HG03025 (cell line): Measurements from ENCODE around the gene LYPD3.
A peak's percentile ranks its signal among the peaks of the same experiment; 100 is the strongest.
"Not testable (repeated sequence)": the region's sequence is repeated elsewhere in the genome, so short reads cannot be mapped to it uniquely, and the experiment has no call there.

Source experiments
- ATAC-seq: cut with Tn5 transposase; IDR thresholded peaks from one replicate; pipeline ENCODE4 v1.9.1; 2021; ENCODE audit warnings: mild to moderate bottlenecking, moderate library complexity; ENCODE audit not compliant: unreplicated experiment, low FRiP score

LYPD3 gene

DNA sequence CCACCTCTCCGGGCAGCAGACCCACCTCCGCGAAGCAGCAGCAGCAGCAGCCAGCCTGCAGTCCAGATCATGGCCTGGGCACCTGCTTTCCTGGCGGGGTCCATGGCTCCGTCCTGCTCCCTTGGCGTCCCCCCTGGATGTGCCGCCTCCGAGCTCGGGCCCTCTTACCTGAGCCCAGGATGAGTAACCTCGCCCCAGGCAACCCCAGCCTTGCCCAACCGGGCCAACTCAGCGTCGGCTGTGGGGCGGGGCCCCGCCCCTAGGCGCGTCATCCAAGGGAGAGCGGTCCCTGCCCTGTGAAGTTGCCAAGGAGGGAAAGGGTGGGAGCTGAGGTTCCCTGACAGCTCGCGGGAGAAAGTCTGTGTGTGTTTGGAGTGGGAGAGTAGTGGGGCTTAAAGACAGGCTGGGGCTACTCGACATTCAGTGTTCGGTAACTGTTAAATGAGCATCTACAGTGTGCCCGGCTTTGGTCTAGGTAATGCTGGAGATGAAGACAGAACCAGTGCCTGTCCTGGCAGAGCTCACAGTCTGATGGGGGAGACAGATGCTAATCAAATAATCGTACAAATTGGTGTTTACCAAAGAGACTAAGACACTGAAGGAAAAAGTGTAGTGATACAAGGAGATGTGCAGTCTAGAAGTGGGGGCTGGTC lies at the start of gene LYPD3:
Gene LYPD3, minus strand, starts transcription at position 141 of the 653 bp plus-strand sequence. Its CDS starts 37 bp downstream, at position 104.
- no peak for ATAC-seq

DNA sequence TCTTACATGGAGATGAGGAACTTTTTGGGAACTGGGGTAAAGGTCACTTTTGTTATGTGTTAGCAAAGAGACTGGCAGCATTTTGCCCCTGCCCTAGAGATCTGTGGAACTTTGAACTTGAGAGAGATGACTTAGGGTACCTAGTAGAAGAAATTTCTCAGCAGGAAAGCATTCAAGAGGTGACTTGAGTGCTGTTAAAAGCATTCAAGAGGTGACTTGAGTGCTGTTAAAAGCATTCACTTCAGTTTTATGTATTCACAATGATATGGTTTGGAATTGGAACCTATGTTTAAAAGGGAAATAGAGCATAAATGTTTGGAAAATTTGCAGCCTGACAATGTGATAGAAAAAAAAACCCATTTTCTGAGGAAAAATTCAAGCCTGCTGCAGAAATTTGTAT lies 47.0 kb upstream of the LYPD3 start:
- ATAC-seq = not testable (repeated sequence)

DNA sequence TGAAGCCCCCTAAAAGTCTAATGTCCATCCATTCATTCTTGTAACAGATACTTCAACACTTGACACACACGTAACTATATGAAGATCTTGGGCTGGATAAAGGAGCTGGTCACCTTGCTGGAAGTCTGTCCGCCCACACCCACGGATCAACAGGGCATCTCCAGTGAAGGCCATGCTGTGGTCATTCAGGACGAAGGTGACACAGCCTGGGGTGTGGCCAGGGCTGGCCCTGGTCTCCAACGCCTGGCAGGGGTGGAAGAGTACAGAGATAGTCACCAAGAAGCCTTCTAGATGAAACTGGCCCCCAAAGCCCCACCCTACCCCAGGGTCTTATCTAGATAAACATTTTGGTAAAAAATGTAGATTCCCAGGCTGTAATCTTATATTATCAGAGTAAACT lies 45.9 kb upstream of the LYPD3 start:
- ATAC-seq = no peak

DNA sequence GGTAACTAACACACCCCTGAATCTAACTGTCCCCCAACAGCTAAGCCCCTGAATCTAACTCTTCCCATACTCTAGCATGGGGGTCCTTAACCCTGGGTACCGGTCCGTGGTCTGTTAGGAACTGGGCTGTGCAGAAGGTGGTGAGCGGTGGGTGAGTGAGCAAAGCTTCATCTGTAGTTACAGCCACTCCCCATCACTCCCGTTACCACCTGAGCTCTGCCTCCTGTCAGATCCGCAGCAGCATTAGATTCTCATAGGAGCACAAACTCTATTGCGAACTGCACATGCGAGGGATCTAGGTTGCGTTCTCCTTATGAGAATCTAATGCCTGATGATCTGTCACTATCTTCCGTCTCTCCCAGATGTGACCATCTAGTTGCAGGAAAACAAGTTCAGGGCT lies 45.3 kb upstream of the LYPD3 start:
- no peak for ATAC-seq

DNA sequence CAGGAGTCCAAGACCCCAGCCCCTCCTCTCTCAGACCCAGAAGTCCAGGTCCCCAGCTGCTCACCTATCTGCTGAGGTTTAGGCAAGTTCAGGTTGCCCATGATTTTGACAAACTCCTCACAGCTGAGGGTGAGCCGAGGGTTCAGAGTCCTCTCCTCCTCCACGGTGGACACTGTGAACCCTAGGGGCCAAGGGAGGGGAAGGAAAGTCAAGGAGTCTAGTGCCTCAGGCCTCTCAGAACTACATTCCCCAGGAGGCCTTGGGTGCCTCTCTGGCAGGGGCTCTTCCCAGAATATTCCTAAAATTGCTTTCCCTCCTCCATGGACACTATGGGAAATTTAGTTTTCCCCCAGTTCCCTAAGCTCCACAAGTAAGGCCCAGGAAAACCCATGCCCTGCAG lies 42.5 kb upstream of the LYPD3 start:
- no peak for ATAC-seq

DNA sequence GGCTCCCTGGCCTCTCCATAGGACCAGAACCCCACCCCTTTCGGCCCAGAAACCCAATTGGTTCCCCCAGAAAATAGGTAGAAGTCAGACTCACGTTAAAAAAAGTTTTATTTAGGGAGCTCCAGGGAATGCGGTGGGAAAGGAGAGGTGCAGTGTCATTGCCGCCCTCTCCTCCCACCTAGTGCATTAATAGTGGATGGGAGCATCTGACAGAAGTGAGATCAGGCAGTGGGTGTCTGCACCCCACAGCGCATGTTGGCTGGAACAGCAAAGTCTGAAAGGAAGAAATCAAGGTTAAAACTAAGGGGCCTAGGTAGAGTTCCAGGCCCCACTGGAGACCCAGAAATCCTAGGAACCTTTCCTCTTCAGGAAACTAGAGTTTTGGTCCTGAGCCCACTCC lies 41.2 kb upstream of the LYPD3 start:
- no peak for ATAC-seq

DNA sequence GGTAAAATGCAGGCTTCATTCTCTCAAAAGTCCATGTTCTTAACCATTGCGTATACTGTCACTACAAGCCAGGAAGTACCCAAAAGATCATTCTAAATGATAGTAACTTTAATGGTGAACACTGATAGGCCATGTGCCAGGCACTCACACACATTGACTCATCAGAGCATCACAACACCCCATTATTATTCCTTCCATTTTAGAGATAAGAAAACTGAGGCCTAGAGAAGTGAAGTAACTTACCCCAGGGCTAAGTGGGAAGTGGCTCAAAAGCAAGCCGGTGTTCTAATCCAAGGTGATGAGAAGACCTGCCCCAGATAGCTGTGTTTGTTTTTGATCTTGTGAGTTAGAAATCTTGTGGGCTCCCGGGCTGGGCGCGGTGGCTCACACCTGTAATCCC lies 40.5 kb upstream of the LYPD3 start:
- no peak for ATAC-seq

DNA sequence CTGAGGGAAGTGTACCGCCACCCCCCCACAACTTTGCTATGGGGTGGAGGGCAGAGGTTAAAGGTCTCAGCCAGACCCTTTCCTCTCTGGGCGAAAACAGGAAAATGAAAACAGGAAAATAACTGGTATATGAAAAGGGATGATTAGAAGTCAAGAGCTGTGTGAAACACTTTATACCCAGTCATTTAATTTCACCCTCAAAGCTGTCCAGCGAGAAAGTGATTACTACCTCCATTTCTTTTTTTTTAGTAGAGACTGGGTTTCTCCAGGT lies 39.7 kb upstream of the LYPD3 start:
- no peak for ATAC-seq

DNA sequence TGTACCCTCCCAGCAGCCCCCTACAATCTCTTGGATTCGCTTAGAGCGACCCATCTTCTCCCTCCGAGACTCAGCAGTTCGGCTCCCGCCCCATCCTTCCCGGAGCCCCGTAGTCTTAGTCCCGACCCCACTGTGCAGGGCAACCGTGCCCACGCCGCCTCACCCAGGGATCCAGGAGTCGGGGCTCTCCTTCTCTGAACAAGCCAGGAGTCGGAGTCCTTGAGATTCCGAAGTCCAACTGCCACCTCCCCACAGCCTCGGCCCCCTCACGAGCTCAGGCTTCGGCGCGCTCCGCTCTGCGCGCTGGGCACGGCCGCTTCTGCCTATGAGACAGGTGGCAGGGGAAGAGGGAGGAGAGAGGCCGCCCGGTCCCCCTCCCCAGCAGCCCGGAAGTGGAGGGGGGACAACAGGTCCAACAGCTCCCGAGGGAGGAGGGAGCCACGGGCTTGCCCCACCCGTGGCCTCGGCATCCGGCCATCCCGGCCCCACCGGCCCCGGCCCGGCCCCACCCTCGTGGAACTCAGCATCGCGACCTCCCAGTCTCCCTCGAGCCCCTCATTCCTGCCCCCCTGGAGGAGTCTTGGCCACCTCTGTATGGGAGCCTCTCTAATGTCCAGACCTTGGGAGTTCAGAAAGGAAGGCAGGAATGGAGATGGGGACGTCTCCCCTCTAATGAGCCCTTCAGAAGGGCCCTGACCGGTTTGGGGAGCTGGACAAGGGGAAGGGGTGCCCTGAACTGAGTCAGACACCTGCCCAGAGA lies 39.2 kb upstream of the LYPD3 start, which contains the start of gene PHLDB3:
Gene PHLDB3, minus strand, starts transcription at position 321 of the 760 bp plus-strand sequence. CDS start 628 bp downstream, outside the sequence.
- ATAC-seq = peak; percentile 24

DNA sequence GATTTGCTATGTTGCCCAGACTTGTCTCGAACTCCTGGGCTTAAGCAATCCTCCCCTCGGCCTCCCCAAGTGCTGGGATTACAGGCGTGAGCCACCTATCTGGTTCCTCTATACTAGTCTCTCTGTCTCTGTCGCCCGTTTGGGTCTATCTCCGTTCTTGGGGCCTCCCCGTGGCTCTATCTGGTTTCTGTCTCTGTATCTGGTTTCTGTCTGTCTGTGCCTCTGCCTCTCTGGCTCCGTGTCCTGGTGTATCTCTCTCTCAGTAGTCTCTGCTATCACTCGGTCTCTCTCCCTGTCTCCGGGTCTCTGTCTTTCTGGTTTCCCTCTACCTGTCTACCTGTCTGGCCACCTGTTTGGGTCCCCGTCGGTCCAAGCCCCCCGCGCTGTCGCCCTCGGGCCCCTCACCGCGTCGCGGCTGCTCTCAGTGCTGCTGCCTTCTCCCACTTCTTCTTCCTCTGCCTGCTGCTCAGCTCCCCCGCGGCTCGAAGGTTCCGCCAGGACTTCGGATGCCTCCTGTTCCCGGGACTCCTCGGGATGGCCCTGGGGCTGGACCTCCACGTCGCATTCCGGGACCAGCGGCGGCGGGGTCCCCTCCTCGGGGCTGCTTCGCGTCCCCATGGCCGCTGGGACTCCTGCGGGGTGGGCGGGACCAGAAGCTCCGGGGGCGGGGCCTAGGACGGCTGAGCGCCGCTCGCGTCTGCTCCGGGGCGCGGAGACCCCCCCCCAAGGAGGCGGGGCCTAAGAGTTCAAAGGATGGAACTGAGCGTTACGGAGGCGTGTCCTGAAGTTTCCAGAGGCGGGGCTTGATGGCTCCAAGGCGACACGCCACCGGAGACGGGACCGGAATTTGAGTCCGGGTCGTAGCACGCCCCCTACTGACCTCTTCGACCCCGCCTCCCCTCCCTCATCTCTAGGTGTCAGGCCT lies 38.4 kb upstream of the LYPD3 start:
- peak; percentile 76 for ATAC-seq

DNA sequence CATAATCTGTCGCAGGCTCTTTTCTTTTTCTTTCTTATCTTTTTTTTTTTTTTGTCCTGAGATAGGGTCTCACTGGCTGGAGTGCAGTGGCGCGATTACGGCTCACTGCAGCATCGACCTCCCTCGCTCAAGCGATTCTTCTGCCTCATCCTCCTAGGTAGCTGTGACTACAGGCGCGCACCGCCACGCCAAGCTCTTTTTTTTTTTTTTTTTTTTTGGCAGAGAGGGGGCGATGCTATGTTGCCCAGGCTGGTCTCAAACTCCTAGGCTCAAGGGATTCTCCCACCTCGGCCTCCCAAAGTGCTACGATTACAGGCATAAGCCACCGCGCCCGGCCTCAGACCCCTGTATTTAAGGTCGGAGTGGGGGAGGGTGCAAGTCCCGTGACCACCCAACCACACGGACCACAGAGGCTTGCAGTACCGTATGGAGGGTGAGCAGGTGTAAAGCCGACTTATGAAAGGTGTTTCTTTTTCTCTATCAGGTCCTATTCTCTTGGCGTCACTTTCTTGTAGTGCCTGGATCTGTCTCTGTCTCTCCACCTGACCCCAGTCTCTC lies 37.1 kb upstream of the LYPD3 start:
- no peak for ATAC-seq

DNA sequence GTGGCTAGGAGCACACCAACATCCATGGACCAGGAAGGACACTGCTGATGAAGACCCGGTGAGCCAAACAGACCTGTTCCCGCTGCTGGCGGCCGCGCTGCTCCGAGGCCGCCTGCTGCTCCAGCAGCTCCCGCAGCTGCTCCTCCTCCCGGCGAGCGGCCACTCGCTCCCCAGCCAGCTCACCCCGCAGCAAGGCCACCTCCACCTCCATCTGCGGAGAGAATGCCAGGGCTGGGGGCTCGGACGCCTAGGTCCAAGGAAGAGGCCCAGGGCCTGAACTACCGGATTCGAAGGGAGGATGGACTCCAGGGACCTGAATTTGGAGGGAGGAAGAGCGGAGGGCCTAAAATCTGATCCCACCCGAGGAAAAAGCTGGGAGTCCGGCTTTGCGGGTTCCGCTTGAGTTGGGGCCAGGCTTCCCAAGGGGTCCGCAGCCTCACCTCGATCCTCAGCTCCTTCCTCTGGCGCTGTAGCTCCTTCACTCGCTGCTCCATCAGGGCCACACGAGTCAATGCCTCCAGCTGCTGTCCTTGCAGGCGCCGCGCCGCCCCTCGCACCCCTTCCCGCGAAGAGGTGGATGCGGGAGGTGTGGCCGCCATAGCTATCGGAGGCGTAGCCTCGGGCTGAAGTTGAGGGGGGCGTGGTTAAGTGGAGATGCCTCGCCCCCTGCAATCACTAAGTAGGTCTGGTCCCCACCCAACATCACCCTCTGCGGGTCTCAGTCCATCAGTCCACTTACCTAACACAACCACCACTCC lies 36.4 kb upstream of the LYPD3 start:
- ATAC-seq = no peak

DNA sequence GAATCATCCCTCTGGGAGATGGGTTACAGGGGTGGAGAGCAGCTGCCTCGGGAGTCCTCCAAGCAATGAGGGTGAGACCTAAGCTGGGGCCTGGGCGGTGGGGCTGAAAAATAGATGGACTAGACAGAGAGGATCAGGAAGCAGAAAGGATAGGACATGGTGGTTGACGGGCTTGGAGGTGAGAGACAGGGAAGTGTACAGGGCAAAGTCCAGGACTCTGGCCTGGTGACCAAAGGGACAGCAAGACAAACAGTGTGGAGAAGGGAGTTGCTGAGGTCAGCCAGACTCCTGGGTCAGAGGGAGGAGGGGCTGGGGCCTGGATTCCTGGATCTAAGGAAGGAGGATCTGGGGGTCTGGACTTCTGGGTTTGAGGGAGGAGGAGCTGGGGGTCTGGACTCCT lies 33.6 kb upstream of the LYPD3 start:
- ATAC-seq = no peak

DNA sequence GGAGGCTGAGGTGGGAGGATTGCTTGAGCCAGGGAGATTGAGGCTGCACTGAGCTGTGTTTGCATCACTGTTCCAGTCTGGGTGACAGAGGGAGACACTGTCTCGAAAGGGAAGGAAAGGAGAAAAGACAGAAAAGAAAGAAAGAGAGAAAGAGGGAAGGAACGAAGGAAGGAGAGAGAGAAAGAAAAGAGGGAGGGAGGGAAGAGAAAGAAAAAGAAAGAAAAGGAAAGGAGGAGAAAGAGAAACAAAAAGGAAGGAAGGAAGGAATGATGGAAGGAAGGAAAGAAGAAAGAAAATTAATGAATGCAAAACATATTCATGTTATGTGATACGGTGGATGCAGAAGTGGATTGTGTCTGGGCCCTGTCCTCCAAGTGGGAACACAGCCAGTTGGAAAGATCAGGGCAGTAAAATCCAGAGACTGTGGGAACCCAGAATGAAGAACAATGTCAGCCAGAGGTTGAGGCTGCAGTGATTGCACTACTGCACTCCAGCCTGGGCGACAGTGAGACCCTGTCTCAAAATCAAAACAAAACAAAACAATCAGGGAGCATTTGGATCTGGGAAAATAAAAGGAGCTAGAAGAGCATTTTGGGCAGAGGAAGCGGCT lies 32.9 kb upstream of the LYPD3 start:
- no peak for ATAC-seq

DNA sequence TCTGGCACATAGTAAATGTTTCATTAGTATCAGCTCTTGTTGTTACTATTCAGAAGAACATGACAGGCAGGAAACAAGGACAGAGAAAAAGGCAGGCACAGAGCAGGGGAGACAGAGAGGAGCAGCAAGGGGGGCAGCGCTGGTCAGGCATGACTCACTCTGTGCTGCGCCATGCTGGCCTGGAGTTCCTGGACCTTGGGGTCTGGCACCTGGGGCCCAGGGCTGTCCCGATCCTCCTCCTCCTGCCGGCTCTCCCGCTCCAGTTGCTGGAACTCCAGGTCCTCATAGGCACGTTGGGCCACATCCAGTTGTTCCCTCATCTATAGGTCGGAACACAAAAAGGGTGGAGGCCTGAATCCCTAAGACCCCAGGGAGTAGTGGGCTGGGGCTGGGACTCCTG lies 31.6 kb upstream of the LYPD3 start:
- no peak for ATAC-seq

DNA sequence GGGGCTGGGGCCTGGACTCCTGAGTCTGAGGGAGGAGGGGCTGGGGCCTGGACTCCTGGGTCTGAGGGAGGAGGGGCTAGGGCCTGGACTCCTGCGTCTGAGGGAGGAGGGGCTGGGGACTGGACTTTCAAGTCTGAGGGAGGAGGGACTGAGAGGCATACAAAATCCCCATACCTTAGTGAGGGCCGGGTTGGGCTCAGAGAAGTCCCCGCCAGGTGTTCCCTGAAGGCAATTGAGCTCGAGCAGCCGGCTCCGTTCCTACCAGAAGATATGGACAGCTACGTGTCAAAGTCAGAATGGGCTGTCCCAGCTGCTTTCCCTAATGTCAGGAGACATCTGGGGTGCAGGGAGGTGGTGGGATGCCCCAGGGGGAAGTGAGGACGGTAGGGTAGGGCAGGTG lies 29.7 kb upstream of the LYPD3 start:
- no peak for ATAC-seq

DNA sequence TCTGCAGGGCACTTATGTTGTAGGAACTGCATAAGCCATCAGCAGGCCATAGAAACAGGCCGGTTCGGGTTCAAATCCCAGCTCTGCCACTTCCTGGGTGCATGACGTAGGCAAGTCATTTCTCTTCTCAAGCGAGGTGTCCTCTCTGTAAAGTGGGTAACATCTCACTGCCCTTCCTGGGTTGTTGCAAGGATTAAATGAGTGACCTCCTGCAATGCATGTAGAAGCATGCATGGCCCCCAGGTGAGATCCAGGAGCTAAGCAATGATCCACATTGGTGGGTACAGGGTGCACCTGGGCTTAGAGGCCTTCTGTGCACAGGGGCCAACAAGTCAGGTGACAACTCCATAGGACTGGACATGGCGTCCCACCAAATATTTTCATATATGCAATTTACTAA lies 25.4 kb upstream of the LYPD3 start:
- no peak for ATAC-seq

DNA sequence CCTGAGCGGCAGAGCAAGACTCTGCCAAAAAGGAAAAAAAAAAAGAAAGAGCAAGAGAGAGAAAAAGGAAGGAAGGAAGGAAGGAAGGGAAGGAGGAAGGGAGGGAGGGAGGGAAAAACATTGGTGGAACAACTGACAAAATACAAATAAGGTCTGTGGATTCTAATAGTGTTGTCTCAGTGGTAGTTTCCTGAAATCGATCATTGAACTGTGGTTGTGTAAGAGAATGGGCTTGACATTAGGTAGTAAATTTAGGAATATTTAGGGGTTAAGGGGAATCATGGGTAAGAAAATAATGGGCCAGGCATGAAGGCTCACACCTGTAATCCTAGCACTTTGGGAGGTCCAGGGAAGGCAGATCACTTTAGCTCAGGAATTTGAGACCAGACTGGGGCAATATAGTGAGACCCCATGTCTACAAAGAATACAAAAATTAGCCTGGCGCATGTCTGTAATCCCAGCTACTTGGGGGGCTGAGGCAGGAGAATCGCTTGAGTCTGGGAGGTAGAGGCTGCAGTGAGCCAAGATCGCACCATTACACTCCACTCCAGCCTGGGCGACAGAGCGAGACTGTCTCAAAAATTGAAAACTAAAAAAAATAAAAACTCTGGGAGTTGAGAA lies 24.7 kb upstream of the LYPD3 start:
- no peak for ATAC-seq

DNA sequence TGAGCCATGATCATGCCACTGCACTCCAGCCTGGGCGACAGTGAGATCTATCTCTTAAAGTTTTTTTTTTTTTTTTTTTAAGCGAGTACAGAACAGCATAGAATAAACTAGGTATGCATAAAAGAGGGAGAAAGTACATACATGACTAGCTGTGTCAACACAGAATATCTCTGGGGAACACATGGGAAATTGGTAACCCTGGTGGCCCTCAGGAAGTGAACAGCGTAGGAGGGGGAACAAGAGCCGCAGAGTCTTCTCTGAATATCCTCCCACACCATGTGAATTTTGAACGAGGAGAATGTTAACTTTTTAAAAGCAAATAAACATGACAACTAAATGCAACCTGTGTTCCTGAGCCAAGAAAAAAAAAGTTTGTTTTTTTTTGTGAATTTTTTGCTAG lies 23.9 kb upstream of the LYPD3 start:
- ATAC-seq = no peak
